Adrenal gland (tissue), 5 donors: ENCODE measurements around the gene FOXJ3.

Experiments used
- POLR2A ChIP-seq, 2 donors: fragments of 450-650 bp; IDR thresholded peaks; one replicate each; pipeline ENCODE4 v1.6.1; 2017; ENCODE audit warnings: antibody characterized with exemption in 2 of 2, mild to moderate bottlenecking in 2 of 2, moderate library complexity in 1 of 2
- TF ChIP-seq, protein P1 (sequence below), 6 experiments: fragments of 450-650 bp in 4 of 6; fragments of 200-600 bp in 2 of 6; sonication (generic) in 1 of 6; IDR thresholded peaks; 1 replicate in 5 of 6; 2 replicates in 1 of 6; pipeline versions ENCODE4 v1.5.1 to v1.8.0; 2016 to 2021; ENCODE audit warnings: antibody characterized with exemption in 6 of 6, mild to moderate bottlenecking in 2 of 6, moderate library complexity in 1 of 6
- donor health status: DM: no; HTN: no; CAD: no.

DNA sequence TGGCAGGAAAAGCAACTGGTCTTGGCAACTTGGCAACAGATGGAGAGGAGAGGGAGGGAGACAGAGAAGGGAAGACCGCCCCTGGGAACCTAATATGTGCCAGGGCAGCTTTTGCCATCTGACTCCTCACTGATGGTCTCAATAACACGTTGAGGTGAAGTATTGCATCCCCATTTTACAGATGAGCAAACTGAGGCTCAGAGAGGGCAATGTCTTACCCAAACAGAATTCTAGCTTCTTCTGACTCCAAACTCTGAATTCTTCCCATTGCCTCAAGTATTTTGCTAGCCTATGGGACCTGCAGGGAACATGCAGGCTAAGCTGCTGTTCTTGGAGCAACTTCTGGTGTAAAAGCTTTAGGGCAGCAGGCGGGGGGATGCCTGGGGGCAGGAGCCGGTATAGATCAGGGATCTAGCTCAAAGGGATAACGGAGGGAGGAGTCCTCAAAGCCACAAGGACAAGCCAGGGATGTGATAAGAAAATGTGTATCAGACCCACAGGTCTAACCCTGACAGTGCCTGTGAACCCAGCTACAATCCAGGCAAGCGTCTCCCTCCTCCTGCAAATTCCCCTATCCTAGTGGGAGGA is 163.3 kb downstream of the FOXJ3 start:
- TF ChIP-seq, protein P1, sequence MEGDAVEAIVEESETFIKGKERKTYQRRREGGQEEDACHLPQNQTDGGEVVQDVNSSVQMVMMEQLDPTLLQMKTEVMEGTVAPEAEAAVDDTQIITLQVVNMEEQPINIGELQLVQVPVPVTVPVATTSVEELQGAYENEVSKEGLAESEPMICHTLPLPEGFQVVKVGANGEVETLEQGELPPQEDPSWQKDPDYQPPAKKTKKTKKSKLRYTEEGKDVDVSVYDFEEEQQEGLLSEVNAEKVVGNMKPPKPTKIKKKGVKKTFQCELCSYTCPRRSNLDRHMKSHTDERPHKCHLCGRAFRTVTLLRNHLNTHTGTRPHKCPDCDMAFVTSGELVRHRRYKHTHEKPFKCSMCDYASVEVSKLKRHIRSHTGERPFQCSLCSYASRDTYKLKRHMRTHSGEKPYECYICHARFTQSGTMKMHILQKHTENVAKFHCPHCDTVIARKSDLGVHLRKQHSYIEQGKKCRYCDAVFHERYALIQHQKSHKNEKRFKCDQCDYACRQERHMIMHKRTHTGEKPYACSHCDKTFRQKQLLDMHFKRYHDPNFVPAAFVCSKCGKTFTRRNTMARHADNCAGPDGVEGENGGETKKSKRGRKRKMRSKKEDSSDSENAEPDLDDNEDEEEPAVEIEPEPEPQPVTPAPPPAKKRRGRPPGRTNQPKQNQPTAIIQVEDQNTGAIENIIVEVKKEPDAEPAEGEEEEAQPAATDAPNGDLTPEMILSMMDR (IDR thresholded peaks at IDR 0.05) = no peak
- TF ChIP-seq POLR2A (IDR thresholded peaks at IDR 0.05) = no peak
